Peyer's patch (tissue), 4 donors: ENCODE measurements around the gene ACSBG1.

ENCODE experiments used
- CTCF ChIP-seq, 6 experiments: fragments of 450-650 bp in 4 of 6; fragments of 200-600 bp in 2 of 6; sonication (generic) in 1 of 6; IDR thresholded peaks; one replicate each; pipeline ENCODE4 v1.5.1; 2017 to 2019; ENCODE audit warnings: antibody characterized with exemption in 6 of 6, mild to moderate bottlenecking in 3 of 6, moderate library complexity in 1 of 6
- POLR2A ChIP-seq, 2 donors: fragments of 450-650 bp; IDR thresholded peaks; one replicate each; pipeline ENCODE4 v1.5.1; 2017; ENCODE audit warnings: antibody characterized with exemption in 2 of 2, mild to moderate bottlenecking in 2 of 2, moderate library complexity in 2 of 2

- no peak for TF ChIP-seq CTCF (IDR thresholded peaks at IDR 0.05)
- no peak for TF ChIP-seq POLR2A (IDR thresholded peaks at IDR 0.05)
Measured at GRCh38 chr15:78209646-78210348, 24.6 kb downstream of the ACSBG1 start.
